GM19324 (cell line): ENCODE measurements around the gene KRTAP5-2.
"Not testable (repeated sequence)": the region's sequence is repeated elsewhere in the genome, so short reads cannot be mapped to it uniquely, and the experiment has no call there.

ENCODE experiments used
- ATAC-seq: cut with Tn5 transposase; IDR thresholded peaks from one replicate; pipeline ENCODE4 v1.9.1; 2021; ENCODE audit warnings: mild to moderate bottlenecking, moderate library complexity; ENCODE audit not compliant: unreplicated experiment, low FRiP score

Gene KRTAP5-2, protein sequence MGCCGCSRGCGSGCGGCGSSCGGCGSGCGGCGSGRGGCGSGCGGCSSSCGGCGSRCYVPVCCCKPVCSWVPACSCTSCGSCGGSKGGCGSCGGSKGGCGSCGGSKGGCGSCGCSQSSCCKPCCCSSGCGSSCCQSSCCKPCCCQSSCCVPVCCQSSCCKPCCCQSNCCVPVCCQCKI

DNA sequence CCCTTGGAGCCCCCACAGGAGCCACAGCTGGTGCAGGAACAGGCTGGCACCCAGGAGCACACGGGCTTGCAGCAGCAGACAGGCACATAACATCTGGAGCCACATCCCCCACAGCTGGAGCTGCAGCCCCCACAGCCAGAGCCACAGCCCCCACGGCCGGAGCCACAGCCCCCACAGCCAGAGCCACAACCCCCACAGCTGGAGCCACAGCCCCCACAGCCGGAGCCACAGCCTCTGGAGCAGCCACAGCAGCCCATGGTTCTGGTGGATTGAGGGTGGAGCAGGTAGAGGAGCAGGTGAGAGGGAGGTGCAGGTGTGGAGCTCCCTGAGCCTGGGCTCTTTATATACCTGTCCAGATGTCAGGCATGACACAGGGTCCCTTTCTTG is at the start of gene KRTAP5-2:
KRTAP5-2 (minus strand) TSS at position 301 of the 387 bp plus-strand sequence; CDS start at position 257, 44 bp downstream.
- ATAC-seq: no peak

- ATAC-seq: not testable (repeated sequence)
Measured at GRCh38 chr11:1646540-1646939, 48.4 kb upstream of the KRTAP5-2 start.

DNA sequence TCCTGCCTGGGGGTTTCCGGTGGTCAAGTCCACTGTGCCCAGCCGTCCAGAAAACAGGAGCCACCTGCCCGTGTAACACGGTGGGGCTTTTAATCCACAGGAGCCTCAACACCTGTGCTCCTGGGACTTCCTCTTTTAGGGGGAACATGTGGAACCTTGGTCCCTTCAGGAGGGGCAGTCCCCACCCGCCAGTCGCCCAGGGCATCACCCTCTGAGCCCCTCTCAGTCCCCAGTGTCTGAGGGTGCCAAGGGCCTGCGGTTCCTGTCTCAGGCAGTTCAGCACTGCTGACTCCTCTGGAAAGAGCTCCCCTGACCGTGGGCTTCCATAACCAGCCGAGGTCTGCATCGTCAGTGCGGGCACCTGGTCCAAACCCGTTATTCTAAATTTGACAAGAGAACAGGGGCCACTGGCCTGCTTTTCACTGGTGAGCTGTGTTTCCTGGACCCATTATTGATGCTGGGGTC is 47.3 kb upstream of the KRTAP5-2 start:
- ATAC-seq: no peak

DNA sequence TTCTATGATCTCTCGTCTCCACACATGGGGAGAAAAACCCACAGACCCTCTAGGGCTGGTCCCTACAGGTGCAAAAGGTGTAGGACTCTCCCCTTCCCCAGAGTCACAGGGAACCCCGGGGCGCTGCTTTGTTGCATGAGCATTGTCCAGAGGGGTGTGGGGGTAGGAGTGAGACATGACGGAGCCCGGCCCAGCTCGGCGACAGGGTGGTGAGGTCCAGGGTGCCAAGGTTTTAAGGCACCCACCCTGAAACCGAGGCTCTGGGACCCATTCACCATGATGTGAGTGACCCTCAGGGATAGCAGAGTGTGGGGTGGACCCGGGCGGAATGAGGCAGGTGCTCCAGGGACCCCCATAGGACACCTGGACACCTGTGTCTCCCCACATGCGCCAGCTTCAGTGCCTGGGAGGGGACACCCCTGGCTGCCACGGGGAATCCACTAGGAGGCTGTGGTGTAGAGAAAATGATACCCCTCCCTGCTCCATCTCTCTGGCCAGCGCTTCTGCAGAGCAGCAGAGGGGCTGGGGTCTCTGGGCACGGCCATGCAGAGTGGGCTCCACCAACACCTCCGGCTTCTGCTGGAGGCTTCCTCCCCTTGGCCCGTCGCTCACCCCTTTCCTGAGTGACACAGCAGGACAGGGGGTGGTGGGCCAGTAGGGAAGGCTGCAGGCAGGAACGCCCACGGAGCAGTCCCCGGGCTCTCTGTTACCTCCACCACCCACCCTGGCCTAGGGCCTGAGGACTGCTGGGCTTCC is 46.7 kb upstream of the KRTAP5-2 start:
- no peak for ATAC-seq

GRCh38 chr11:1643146-1643690 is 45.1 kb upstream of the KRTAP5-2 start:
- no peak for ATAC-seq

DNA sequence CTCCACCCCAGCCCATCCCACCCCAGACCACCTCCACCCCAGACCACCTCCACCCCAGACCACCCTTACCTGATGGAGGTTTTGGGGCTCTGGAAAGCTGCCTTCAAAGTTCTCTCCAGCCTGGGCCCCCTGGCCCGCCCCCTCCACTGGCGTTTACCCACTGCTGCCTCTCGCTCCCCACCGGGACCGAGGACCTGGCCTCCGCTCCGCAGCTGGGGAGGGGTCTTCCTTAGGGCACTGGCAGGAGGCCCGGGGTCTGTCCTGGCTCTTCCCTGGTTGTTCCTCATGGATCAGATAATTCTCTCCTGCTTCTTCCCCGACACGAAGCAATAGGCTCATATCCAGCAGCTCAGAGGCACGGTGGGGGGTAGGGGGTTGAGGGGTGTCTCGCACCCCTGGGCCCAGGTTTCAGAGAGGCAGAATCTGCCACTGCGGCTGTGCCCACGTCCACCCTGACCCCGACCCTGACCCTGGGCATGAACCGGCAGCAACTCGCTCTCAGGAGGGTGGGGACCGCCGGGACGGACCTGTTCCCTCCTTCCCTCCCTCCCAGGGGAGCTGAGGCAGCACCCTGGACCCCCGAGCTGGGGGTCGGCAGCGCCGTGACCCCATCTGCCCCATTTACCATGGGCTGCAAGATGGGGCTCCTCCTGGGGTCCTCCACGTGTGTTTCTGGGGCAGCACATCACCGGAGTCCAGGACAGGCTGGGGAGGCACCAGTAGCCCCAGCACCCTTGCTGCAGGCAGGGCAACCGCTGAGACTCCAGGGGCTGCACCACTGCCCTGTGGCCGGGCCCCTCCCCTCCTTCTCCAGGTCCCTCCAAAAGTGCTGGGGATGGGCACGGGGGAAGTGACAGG is 44.4 kb upstream of the KRTAP5-2 start:
- ATAC-seq: no peak

DNA sequence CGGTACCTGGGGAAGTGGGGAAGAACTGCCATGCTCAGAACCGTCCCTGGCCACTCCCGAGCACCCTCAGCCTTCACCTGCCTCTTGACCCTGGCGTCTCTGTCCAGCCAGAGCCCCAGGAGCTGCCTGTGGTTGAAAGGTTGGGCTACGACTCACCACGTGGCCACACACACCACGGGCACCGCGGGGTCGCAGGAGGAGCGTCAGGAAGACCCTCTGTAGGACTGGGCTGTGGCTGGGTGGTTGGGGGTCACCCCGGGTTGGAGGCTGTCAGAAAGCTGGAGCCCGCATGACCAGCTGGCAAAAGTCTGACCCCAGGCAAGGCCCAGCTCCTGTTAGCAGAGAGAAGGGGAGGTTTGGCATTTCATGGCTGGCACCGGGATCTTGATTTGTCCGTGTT is 43.0 kb upstream of the KRTAP5-2 start:
- ATAC-seq: no peak

GRCh38 chr11:1640076-1640946 is 42.2 kb upstream of the KRTAP5-2 start:
- no peak for ATAC-seq

GRCh38 chr11:1639666-1640065 is 41.6 kb upstream of the KRTAP5-2 start:
- no peak for ATAC-seq

DNA sequence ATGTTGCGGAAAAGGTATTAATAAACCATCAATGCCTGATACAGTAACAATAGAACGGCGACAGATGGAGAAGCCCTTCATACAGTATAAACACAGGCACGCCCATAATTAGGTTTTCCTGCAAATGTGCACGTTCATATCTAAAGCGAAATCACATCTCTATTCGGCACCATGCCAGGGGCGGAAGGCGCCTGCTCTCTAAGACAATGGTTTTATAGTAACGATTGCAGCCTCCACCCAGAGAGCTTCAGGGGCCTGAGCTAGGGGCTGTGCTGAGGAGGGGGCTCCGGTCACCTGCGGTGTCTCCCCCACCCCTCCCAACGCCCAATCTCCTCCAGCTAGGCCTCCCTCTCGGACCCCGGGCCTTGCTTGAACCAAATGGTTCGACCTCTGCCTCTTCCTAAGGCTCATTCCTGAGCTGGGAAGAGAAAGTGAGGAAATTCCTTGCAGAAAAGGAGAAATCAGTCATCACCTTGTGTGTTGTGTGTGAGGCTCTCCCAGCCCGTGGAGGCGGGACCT is 41.1 kb upstream of the KRTAP5-2 start:
- no peak for ATAC-seq

GRCh38 chr11:1638344-1638743 is 40.2 kb upstream of the KRTAP5-2 start:
- no peak for ATAC-seq

- no peak for ATAC-seq
Measured at GRCh38 chr11:1637628-1638027, 39.5 kb upstream of the KRTAP5-2 start.

DNA sequence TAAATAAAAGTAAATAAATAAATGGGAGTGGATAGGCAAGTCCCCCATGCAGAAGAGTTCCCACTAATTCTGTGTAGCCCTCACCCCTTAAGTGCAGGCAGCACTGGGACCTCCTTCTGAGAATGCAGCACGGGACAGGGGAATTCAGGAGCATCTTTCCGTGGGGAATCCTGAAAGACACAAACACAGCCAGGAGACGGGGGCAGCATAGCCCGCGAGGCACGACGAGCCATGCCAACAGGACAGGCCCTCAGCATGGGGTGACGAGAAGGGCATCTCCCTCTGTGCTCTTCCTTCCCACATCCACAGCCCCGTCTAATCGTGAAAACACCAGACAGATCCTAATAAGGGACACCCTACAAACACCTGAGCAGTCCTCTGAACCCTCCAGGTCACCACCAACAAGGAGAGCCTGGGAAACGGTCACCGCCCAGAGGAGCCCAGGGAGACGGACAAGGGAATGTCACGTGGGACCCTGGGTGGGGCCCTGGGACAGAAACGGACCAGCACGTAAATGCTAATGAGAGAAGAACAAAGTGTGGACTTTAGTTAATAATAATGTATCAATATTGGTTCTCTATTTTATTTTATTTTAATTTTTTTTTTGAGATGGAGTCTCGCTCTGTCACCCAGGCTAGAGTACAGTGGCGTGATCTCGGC is 38.3 kb upstream of the KRTAP5-2 start:
- no peak for ATAC-seq

GRCh38 chr11:1633864-1634263 is 35.8 kb upstream of the KRTAP5-2 start:
- ATAC-seq: no peak

DNA sequence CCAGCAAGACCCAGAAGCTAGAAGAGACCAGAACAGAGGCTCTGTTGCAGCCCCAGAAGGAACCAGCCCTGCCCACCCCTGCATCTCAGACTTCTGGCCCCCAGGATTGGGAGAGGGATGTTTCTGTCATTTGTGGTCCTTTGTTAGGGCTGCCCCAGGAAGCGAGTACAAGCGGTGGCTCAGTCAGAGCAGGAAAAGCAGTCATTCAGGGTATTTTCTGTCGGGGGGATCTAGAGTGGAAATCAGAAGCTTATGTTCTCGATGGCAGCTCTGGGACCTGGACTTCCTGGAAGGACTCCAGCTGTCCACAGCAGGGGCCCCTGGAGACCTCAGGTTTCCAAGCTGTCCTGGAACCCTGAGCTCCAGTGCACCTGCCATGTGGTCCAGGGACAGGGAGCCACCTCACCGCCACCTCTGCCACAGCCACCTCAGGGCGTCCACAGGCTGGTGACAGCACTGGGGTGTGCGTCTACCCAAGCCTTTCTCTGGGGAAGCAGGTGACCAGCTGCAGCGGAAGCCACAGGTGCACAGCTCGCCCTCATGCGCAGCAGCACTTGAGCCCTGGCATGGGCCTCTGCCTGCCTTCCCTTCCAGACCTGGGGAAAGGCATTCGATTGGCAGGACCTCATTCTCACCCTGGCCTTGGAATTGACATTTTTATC is 34.1 kb upstream of the KRTAP5-2 start:
- ATAC-seq: no peak

DNA sequence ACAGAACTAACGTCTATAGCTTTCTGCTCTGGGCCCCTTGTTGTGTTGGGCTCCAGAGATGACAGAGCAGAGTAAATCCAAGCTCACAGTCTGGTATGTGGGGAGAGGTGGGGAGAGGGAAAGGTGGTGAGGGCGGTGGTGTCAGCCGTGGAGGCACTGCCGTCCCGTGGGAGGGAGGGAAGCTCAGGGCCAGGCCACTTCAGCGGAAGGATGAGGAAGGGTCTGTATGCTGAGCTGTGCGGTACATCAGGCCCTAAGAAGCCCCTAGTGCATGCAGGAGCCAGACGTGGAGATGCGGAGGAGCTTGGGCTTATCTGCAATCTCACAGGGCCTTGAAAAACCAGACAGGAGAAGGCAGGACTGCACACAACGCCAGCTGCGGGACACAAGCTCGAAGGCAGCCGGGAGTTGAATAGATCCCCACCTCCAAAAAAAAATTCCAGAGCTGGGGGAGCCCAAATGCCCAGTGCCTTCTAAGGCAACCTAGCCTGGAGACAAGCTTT is 33.0 kb upstream of the KRTAP5-2 start:
- no peak for ATAC-seq

DNA sequence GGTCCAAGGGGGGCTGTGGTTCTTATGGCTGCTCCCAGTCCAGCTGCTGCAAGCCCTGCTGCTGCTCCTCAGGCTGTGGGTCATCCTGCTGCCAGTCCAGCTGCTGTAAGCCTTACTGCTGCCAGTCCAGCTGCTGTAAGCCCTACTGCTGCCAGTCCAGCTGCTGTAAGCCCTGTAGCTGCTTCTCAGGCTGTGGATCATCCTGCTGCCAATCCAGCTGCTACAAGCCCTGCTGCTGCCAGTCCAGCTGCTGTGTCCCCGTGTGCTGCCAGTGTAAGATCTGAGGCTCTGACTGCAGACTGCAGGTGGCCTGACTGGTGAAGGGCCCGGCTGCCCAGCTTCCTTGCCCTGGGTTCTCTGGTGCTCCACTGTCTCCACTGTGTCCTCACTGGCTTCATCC is 32.2 kb upstream of the KRTAP5-2 start:
- no peak for ATAC-seq

- ATAC-seq: no peak
Measured at GRCh38 chr11:1629326-1630185, 31.5 kb upstream of the KRTAP5-2 start, which contains the start of gene KRTAP5-5. Gene KRTAP5-5, plus strand, starts transcription at chr11:1629775. Its CDS starts 66 bp downstream, at chr11:1629841.
